GM18519 (cell line): ENCODE results near the gene ADGRD1.

ENCODE experiments used
- ATAC-seq: cut with Tn5 transposase; IDR thresholded peaks from one replicate; pipeline ENCODE4 v1.9.1; 2021; ENCODE audit warnings: mild to moderate bottlenecking, moderate library complexity; ENCODE audit not compliant: unreplicated experiment, low FRiP score

ADGRD1 gene

GRCh38 chr12:131003716-131004045 is 50.0 kb downstream of the ADGRD1 start:
- no peak for ATAC-seq

GRCh38 chr12:131004166-131004565 is 50.5 kb downstream of the ADGRD1 start:
- no peak for ATAC-seq

GRCh38 chr12:131005161-131006035 is 51.7 kb downstream of the ADGRD1 start:
- no peak for ATAC-seq

DNA sequence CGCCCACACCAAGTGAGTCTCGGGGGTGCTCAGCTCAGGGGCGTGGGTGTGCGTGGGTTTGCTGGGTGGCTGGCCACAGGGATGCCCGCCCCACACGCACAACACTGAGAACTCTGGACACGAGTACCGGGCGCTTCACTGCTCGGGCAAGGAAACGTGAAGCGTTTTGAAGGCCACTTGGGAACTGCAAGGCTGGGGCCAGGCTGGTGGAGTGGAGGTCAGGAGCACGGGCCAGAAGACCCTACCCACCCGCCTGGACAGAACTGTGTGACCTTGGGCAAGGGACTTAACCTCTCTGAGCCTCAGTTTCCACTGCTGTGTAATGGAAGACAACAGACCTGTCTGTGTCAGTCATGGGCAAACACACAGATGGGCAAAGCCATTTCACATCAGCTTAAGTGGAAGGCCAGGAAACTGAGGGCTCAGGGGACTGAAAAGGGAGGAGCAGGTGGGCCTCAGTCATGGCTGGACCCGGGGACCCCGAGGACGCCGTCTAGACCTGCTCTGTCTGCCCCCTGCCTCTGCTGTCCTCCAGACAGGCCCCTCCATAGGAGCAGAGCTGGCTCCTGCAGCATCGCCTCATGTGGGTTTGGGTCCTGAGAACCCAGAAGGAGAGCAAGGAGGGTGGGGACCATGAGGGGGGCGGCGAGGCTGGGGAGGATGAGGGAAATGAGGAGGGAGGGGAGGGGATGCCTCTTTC is 52.5 kb downstream of the ADGRD1 start:
- ATAC-seq = no peak

DNA sequence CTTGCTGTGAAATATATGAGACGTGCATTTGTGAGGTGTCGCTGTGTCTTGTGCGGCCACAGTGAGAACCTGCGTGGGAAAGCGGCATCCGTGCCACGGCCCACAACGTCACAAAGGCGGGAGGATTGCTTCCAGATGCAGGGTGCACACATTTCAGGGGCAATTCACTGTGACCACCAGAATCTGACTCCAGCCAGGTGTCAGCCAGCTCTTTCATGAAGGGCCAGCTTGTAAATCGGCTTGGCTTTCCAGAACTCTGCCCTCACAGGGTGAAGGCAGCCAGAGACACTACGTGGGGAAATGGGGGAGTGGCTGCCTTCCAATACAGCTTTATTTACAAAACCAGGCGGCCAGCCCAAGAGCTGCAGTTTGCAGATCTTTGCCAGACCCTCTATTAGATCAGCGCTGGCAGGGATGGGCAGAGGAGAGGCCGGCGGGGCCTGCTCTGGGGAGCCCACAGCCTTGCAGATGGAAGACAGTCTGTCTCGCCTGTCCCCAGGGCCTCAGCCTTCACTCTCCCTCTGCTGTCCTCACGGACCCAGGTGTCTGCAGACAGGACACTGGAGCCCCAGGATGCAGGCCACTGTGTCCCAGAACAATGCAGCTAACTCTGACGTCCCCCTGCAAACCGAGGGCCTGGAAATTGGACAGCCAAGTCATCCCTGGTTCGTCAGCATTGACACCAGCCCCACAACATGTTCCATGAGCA is 53.5 kb downstream of the ADGRD1 start:
- ATAC-seq = no peak

DNA sequence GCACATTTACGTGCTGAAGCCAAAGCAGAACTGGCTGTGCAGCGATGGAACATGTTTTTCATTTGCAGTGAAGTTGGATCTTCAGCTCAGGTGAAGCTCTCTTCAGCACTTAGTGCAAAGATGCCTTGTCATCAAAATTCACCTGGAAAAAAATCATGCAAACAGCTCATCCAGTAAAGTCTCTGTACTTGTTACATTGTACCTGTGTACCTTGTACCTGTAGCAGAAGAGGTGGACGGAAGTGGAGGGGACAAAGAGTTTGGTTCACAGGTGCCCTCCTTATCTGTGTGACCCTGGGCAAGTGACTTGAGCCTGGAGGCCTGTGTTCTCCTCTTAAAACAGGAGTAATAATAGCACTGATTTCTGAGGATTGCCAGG is 54.0 kb downstream of the ADGRD1 start:
- ATAC-seq = no peak

DNA sequence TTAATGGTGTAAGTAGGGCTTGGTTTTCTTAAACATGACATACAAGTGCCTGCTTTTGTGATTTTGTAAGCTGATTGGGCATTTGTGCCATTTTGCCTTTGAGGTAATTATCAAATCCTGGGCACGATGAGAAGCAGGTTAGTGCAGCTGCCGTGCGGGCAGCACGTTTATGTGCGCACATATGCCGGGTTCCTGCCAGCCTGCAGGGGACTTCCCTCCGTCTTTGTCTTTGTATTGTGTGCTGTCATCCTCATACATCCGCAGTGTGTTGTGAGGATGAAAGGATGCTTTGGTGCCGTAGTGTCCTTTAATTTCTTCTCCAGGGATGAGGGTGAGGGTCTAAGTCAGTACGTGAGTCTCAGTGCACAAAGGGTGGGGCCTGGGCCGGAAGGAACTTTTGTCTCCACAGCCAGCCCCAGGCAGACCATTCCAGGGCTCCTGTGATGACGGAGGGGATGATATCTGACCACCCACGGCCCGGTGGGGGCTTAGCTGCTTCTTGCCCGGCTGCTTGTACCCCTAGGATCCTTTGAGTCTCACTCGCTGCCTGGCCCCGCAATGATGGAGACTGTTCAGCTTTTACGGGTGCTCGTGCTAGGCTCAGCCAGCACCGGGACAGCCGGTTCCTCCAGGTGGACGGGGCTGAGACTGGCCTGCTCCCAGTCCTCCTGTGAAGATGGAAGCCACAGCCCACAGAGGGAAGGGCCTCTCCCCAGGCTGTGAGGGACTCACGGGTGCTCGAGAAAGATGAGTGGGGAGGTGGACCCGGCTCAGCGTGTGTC is 54.6 kb downstream of the ADGRD1 start:
- ATAC-seq = no peak

GRCh38 chr12:131008913-131009270 is 55.2 kb downstream of the ADGRD1 start:
- no peak for ATAC-seq

DNA sequence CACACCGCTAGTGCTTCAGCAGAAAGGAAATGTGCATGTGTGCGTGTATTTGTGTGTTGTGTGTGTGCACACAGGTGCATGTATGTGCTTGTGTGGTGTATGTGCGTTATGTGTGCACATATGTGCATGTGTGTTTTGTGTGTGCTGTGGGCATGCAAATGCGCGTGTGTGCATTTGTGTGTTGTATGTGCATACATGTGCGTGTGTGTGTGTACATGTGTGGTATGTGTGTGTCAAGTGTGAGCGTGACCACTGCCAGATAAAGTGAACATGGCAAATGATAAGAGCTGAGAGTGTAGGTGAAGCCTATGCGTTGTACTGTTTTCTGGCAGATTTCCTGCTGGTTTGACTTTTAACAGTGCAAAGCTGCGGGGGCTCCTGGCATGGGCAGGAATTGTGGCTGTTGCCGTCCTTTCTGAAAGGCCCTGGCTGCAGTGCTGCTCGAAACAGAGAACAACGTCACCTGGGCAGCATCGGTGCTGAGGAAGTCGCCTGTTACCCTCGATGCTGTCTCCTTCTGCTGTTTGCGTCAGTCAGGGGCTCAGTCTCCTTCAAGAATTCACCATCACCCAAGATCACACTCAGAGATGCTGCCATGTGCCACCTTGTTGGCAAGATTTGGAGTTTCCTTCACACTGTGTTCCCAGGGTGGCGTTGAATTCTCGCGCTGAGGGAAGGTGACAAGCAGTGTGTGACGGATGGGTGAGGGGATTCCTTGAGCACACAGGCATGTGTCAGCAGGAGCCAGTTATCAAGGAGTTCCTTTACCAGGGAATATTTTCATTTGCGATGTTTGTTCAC is 56.1 kb downstream of the ADGRD1 start:
- ATAC-seq = no peak

DNA sequence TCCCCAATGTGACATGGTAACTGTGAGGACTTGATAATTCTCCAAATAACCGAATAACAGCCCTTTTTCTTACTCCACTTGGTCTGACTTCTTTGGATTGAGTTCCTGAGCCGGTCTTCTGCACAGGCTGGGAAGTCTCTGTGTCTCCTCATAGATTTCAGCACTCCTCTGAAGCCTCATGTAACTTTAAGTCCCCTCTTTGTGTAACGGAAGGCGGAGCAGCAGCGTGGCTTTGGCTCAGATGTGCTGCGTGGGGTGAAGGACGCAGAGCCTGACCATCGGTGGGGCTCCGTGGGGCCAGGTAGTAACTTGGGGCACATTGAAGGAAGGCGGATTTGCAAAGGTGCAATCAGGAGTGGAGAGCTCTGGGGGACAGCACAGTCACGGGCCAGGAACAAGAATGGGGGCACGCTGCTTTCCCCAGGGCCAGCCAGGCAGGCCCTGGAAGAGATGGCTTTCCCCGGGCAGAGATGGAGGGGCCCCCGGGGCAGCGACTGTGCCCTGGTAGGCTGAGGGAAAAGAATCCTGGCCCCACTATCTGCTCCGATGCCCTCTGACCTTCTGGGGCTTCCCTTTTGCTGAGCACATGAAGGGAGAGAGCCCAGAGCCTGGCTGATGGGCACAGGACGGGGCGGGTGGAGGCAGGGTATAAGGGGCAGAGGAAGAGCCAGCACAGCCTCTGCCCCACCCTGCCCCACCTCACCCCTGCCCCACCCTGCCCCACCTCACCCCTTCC is 56.9 kb downstream of the ADGRD1 start:
- no peak for ATAC-seq

- no peak for ATAC-seq
Observed at GRCh38 chr12:131011165-131012079, 57.7 kb downstream of the ADGRD1 start.

DNA sequence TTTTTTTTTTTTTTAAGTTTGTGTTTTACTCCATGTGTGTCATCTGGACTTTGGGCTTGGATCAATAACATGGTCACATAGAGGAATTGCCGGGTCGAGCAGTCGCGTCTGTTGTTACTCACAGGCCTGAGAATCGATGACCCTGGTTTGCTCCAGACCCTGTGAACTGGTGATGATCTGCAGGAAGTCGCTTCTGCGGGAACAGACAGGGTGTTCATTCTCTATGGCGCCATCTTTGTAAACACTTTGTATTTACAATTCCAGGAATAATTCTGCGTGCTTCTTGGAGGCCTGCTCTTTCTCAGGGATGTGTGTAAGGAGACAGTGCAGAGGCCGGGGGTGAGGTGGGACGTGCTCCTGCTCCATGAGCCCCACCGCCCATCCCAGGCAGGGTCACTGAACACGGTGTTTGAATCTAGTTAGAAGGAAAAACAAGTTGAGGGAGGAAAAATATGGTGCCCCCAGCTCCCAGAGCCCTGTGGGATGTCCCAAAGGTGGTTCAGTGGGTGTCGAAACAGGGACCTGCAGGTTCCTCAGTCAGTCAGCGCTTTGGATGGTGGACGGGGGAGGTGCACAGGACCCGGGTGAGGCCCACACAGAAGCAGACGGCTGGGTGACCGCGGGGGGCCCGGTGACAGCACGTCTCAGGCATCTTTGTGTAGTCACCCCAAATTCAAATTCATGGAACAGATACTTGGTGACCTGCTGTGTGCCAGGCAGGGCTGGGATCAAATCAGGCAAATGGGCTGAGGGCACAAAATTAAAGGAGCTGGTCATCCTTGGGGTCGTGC is 58.8 kb downstream of the ADGRD1 start:
- no peak for ATAC-seq

DNA sequence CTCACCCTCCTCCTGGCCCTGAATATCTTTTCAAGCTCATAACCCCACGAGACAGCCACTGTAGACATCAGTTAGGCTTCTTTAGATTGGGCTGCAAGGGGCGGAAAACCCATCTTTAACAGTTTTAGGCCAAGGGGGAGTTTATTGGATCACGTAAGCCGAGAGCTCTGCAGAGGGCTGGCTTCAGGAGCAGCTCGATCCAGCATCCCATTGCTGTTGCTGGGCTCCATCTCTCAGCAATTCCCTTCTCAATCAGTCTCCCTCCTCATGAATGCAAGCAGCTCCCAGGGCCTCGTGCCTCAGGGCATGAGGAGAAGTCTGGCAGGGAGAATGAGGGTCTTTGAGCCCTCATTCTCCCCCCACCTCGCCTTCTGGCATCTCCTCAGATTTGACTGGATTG is 59.4 kb downstream of the ADGRD1 start:
- no peak for ATAC-seq

DNA sequence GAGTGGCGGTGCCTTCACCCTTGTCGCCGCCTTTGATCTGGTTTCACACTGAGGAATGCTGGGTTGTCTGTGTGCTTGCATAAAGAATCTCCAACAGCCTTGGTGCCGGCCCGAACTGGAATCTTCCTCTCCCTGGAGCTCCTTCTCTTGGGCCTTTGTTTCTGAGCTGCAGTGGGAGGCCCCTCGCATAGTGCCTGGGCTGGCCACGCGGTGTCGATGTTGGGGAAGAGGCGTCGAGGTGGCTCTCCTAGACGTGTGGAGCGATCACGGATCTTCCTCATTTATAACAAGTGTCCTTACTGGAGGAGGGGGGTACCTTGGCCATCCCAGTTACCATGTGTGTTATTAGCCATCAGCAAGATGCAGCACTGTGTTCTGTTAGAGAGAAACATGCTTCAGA is 60.6 kb downstream of the ADGRD1 start:
- ATAC-seq = no peak

GRCh38 chr12:131015581-131016337 is 62.1 kb downstream of the ADGRD1 start:
- no peak for ATAC-seq

- no peak for ATAC-seq
Observed at GRCh38 chr12:131017477-131017991, 63.8 kb downstream of the ADGRD1 start.
